ENCODE measurements around the gene NHEJ1.

DNA sequence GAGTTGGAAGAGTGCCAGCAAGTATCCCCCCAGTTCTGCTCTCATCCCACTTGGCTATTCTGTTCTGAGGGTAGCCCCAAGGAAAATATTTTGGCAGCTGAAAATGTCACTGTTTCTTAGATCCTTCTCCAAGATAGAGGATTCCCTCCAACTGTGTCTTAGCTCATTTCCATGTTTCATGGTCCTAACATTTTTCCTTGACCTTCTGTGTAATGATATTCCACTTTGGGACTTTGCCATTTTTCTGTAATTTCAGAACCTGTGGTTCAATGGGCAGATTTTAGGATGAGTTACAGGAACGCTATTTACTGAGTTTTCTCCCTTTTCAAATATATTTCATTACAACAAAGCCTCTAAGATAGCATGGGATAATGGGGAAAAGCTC is 34.7 kb downstream of the NHEJ1 start:
- TF ChIP-seq FOXP2 (optimal IDR thresholded peaks at IDR 0.05; ENCODE audit: borderline replicate concordance, extremely low read depth, extremely low read length, insufficient read depth), result no peak
- TF ChIP-seq POLR2AphosphoS5 (IDR thresholded peaks at IDR 0.05; ENCODE audit: low read depth, low read length), result no peak
- no peak for TF ChIP-seq SIN3A (IDR thresholded peaks at IDR 0.05; ENCODE audit: borderline replicate concordance, insufficient read depth, low read length)
- TF ChIP-seq TAF1 (IDR thresholded peaks at IDR 0.05; ENCODE audit: borderline replicate concordance, insufficient read depth, low read length), result no peak
- TF ChIP-seq, protein P1, sequence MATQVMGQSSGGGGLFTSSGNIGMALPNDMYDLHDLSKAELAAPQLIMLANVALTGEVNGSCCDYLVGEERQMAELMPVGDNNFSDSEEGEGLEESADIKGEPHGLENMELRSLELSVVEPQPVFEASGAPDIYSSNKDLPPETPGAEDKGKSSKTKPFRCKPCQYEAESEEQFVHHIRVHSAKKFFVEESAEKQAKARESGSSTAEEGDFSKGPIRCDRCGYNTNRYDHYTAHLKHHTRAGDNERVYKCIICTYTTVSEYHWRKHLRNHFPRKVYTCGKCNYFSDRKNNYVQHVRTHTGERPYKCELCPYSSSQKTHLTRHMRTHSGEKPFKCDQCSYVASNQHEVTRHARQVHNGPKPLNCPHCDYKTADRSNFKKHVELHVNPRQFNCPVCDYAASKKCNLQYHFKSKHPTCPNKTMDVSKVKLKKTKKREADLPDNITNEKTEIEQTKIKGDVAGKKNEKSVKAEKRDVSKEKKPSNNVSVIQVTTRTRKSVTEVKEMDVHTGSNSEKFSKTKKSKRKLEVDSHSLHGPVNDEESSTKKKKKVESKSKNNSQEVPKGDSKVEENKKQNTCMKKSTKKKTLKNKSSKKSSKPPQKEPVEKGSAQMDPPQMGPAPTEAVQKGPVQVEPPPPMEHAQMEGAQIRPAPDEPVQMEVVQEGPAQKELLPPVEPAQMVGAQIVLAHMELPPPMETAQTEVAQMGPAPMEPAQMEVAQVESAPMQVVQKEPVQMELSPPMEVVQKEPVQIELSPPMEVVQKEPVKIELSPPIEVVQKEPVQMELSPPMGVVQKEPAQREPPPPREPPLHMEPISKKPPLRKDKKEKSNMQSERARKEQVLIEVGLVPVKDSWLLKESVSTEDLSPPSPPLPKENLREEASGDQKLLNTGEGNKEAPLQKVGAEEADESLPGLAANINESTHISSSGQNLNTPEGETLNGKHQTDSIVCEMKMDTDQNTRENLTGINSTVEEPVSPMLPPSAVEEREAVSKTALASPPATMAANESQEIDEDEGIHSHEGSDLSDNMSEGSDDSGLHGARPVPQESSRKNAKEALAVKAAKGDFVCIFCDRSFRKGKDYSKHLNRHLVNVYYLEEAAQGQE (IDR thresholded peaks at IDR 0.05; ENCODE audit: insufficient read depth in 1 of 2, low read depth in 2 of 2, low read length in 2 of 2), result no peak
